HL-60 (cell line): Measurements from ENCODE around the gene CRBN.
A peak's percentile ranks its signal among the peaks of the same experiment; 100 is the strongest.

Source experiments
- DNase-seq, 2 experiments: peaks; one replicate each; pipeline ENCODE4 v3.0.0-alpha.2; 2010 to 2020; ENCODE audit warnings: low read depth in 1 of 2, low spot score in 1 of 2
- H3K27ac ChIP-seq: fragments of 250-450 bp; sonication (Bioruptor Pico); replicated peaks from 2 replicates; pipeline ENCODE4 v1.5.1; 2020; ENCODE audit warnings: mild to moderate bottlenecking, moderate library complexity
- H3K27me3 ChIP-seq: fragments of 250-450 bp; sonication (Bioruptor Pico); 2 replicates; pipeline ENCODE4 v1.5.1; 2021; ENCODE audit warnings: mild to moderate bottlenecking, moderate library complexity; ENCODE audit not compliant: insufficient read depth, poor library complexity, severe bottlenecking
- H3K4me3 ChIP-seq: replicated peaks from 2 replicates; pipeline ENCODE4 v1.5.1; 2011; ENCODE audit warnings: mild to moderate bottlenecking, control low read depth, low read length; ENCODE audit not compliant: insufficient read depth
- GABPA ChIP-seq: IDR thresholded peaks from 2 replicates; pipeline ENCODE4 v1.6.1; 2012; ENCODE audit warnings: low read depth
- POLR2AphosphoS5 ChIP-seq: IDR thresholded peaks from 2 replicates; pipeline ENCODE4 v1.6.1; 2012; ENCODE audit warnings: low read depth
- SPI1 ChIP-seq: IDR thresholded peaks from 2 replicates; pipeline ENCODE4 v1.6.1; 2012; ENCODE audit warnings: low read depth, mild to moderate bottlenecking, borderline replicate concordance
- TF ChIP-seq, protein P1 (sequence below): IDR thresholded peaks from 2 replicates; pipeline ENCODE4 v1.6.1; 2012; ENCODE audit warnings: low read depth; ENCODE audit not compliant: insufficient replicate concordance
- TF ChIP-seq, protein P2 (sequence below): IDR thresholded peaks from one replicate; pipeline ENCODE4 v1.5.1; 2011; ENCODE audit warnings: low read length, control low read depth, inconsistent platforms; ENCODE audit not compliant: insufficient read depth

CRBN gene

DNA sequence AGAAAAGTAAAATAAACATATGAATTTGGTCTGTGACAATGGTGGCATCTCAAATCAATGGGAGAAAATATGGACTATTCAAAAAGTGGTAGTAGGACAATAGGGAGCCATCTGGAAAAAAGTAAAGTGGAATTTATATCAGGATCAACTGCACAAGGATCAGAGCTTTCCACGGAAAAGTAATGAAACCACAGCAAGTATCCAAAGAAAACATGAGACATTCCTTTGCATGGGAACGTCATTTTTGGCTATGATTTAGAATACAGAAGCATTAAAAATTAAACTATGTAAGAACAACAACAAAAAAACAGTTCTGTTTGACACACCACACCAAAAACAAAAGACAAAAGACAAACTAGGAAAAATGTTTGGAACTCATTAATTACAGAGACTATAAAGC is 18.7 kb downstream of the CRBN start:
- TF ChIP-seq, protein P1, sequence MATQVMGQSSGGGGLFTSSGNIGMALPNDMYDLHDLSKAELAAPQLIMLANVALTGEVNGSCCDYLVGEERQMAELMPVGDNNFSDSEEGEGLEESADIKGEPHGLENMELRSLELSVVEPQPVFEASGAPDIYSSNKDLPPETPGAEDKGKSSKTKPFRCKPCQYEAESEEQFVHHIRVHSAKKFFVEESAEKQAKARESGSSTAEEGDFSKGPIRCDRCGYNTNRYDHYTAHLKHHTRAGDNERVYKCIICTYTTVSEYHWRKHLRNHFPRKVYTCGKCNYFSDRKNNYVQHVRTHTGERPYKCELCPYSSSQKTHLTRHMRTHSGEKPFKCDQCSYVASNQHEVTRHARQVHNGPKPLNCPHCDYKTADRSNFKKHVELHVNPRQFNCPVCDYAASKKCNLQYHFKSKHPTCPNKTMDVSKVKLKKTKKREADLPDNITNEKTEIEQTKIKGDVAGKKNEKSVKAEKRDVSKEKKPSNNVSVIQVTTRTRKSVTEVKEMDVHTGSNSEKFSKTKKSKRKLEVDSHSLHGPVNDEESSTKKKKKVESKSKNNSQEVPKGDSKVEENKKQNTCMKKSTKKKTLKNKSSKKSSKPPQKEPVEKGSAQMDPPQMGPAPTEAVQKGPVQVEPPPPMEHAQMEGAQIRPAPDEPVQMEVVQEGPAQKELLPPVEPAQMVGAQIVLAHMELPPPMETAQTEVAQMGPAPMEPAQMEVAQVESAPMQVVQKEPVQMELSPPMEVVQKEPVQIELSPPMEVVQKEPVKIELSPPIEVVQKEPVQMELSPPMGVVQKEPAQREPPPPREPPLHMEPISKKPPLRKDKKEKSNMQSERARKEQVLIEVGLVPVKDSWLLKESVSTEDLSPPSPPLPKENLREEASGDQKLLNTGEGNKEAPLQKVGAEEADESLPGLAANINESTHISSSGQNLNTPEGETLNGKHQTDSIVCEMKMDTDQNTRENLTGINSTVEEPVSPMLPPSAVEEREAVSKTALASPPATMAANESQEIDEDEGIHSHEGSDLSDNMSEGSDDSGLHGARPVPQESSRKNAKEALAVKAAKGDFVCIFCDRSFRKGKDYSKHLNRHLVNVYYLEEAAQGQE: no peak
- TF ChIP-seq SPI1 (no peak), POLR2AphosphoS5 (no peak), GABPA (no peak)
- TF ChIP-seq, protein P2, sequence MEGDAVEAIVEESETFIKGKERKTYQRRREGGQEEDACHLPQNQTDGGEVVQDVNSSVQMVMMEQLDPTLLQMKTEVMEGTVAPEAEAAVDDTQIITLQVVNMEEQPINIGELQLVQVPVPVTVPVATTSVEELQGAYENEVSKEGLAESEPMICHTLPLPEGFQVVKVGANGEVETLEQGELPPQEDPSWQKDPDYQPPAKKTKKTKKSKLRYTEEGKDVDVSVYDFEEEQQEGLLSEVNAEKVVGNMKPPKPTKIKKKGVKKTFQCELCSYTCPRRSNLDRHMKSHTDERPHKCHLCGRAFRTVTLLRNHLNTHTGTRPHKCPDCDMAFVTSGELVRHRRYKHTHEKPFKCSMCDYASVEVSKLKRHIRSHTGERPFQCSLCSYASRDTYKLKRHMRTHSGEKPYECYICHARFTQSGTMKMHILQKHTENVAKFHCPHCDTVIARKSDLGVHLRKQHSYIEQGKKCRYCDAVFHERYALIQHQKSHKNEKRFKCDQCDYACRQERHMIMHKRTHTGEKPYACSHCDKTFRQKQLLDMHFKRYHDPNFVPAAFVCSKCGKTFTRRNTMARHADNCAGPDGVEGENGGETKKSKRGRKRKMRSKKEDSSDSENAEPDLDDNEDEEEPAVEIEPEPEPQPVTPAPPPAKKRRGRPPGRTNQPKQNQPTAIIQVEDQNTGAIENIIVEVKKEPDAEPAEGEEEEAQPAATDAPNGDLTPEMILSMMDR: no peak
- Histone ChIP-seq H3K27ac (no peak overlapping the region), H3K4me3 (no peak overlapping the region), H3K27me3 (no peaks in the 10 kb centered on the region)
- DNase-seq: no peak

DNA sequence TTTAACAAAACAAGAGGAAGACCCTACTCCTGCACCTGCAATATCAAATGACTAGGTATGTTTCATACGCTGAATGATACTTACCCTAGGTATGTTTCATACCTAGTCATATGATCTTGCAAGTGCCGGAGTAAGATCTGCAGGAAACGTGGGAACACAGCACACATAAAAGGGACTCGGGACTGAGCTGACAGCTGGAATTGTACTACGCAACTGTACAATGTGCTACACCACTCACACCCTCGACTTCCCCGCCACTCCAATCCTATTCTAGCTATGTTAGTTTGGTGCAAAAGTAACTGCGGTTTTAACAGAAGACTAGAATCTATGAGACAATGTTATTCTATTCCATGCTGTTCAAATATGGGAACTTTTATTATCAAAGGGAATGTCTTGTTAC is 22.0 kb downstream of the CRBN start:
- H3K27ac ChIP-seq: no peak overlapping the region
- H3K4me3 ChIP-seq: no peak overlapping the region
- no peaks in the 10 kb centered on the region for H3K27me3 ChIP-seq
- TF ChIP-seq GABPA: no peak
- TF ChIP-seq POLR2AphosphoS5: no peak
- no peak for TF ChIP-seq SPI1
- TF ChIP-seq, protein P1: no peak
- TF ChIP-seq, protein P2: no peak
- DNase-seq: no peak

DNA sequence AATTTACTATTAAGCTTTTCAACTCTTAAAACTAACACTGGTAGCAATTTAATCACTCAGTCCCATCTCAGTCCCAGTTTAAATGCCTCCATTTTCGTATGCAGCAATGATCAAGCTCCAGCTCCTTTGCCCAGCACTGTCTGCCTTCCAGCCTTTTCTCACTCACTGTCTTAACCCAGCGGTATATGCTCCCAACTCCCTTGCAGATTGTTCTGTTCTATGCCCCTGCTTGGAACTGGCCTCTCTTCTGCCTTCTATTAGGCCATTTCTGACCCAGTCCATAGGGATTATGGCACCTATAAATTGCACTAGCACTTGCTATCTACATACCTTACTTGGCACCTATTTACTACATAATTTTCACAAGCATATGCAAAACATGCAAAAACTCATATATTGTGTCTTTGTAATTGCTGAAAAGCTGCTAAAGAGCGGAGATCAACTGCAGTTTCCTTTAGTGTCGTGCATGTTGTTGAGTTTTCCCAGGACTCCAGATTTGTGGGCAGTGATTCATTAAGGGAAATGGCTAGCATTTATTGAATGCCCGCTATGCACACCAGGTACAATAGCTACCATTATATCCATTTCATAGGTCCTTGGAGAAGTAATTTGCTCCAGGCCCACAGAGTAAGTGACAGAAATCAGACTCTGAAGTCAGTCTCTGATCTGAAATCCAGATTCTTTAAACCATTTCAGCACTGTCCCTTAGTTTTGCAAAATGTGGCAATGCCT is 24.4 kb downstream of the CRBN start:
- Histone ChIP-seq H3K27ac (no peak overlapping the region), H3K4me3 (no peak overlapping the region), H3K27me3 (no peaks in the 10 kb centered on the region)
- TF ChIP-seq POLR2AphosphoS5 (0 out of 2 replicates have a peak, but pooled peaks have one; percentile 21), GABPA (no peak)
- no peak for DNase-seq

DNA sequence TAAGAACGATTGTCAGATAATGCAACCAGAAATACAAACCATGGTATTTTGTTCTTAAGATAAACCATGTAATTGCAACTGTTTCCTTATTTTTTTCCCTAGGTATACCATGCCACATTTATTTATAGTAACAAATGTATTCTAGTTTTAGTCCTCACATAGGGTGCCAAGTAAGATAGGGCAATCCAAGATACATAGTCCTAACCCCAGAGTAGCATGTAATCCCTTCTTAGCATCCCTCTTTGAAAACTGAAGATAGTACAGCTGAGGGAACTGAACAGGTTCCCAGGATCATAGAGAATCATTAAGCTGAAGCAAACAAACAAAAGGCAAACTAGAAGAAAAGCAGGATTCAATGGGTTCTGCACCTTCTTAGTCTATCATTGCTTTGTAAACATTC is 28.0 kb downstream of the CRBN start:
- Histone ChIP-seq H3K4me3 (no peak overlapping the region), H3K27ac (no peak overlapping the region), H3K27me3 (no peaks in the 10 kb centered on the region)
- TF ChIP-seq, protein P1: no peak
- TF ChIP-seq SPI1 (no peak), POLR2AphosphoS5 (no peak), GABPA (no peak)
- TF ChIP-seq, protein P2: no peak
- no peak for DNase-seq
